Endothelial cell (in vitro differentiated cells): Measurements from ENCODE around the gene ZNF407. TPM values are rescaled to one million over a fixed set of nuclear protein-coding genes. Genes with fewer than 3 reads are reported as not detected.

Source experiments
- DNase-seq: peaks from one replicate; pipeline ENCODE4 v3.0.0; 2021; ENCODE audit warnings: low spot score
- H3K27ac Mint-ChIP-seq: one replicate; pipeline ENCODE4 v1.8.0; 2021; ENCODE audit warnings: mixed read lengths, inconsistent platforms; ENCODE audit not compliant: unreplicated experiment
- H3K27me3 Mint-ChIP-seq: one replicate; pipeline ENCODE4 v1.8.0; 2021; ENCODE audit warnings: mild to moderate bottlenecking, moderate library complexity, mixed read lengths, inconsistent platforms; ENCODE audit not compliant: unreplicated experiment
- H3K36me3 Mint-ChIP-seq: one replicate; pipeline ENCODE4 v1.8.0; 2021; ENCODE audit warnings: mild to moderate bottlenecking, low read depth, mixed read lengths, inconsistent platforms; ENCODE audit not compliant: unreplicated experiment
- H3K4me1 Mint-ChIP-seq: one replicate; pipeline ENCODE4 v1.8.0; 2021; ENCODE audit warnings: mild to moderate bottlenecking, mixed read lengths, inconsistent platforms; ENCODE audit not compliant: unreplicated experiment
- H3K4me3 Mint-ChIP-seq: one replicate; pipeline ENCODE4 v1.8.0; 2021; ENCODE audit warnings: mild to moderate bottlenecking, mixed read lengths, inconsistent platforms; ENCODE audit not compliant: unreplicated experiment
- H3K9me3 Mint-ChIP-seq: one replicate; pipeline ENCODE4 v1.8.0; 2021; ENCODE audit warnings: mixed read lengths, inconsistent platforms; ENCODE audit not compliant: unreplicated experiment
- CTCF ChIP-seq: fragments of 200-600 bp; sonication (generic); IDR thresholded peaks from one replicate; pipeline ENCODE4 v1.5.0; 2021; ENCODE audit warnings: antibody characterized with exemption; ENCODE audit not compliant: unreplicated experiment
- total RNA-seq: library from RNA; stranded (reverse); fragmentation: NEBNext Ultra II Directional; extraction: Animal tissue kit (Norgen Biotek cat#: 25700); gene quantifications from one replicate; pipeline ENCODE4 v1.2.1, GENCODE V29; 2021; ENCODE audit not compliant: unreplicated experiment

The ZNF407 gene
- total RNA-seq, 1 donor from 2014 or later, result 16.8 TPM

DNA sequence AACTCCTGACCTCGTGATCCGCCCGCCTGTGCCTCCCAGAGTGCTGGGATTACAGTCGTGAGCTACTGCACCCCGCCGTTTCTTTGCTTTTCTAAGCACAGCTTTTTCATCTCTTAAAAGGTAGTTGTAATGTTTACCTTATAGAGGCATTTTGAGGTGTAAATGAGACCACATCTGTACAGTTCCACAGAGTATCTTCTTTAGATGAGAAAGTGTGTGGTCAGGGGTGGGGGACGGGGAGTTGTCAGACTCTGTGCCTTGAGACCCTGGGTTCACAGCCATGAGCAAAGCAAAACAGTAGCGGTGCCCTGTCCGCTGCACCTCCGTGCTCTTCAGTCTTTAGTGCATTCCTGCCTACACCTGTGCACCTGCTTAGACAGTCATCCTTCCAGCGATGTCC is 251.6 kb downstream of the ZNF407 start:
- DNase-seq, result no peak
- H3K27me3 Mint-ChIP-seq, result no peaks in the 10 kb centered on the region
- H3K9me3 Mint-ChIP-seq, result no peaks in the 10 kb centered on the region
- TF ChIP-seq CTCF, result no peak
- no peaks in the 10 kb centered on the region for H3K4me1 Mint-ChIP-seq
- H3K4me3 Mint-ChIP-seq, result no peak overlapping the region
- H3K27ac Mint-ChIP-seq, result no peak overlapping the region
- no peaks in the 10 kb centered on the region for H3K36me3 Mint-ChIP-seq

DNA sequence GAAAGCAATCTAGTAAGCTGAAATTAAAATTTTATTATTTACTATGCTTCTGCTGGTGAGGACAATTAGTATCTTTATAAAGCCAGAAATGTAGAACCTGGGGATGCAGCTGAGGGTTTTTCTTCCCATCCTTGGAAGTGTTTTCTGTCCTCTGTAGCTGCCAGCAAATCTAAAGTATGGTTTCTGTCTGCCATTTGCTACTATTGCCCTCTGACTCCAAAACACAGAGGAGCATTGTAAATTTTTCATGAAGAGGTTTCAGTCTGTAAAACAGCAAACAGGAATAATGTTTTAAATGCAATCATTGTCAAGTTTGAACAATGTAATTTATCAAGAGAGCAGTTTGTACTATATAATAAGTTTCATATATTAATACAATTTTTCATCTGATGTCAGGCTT is 258.8 kb downstream of the ZNF407 start:
- Mint-ChIP-seq H3K4me3 (no peak overlapping the region), H3K9me3 (no peaks in the 10 kb centered on the region), H3K27me3 (no peaks in the 10 kb centered on the region), H3K36me3 (no peaks in the 10 kb centered on the region), H3K4me1 (no peaks in the 10 kb centered on the region), H3K27ac (no peak overlapping the region)
- no peak for DNase-seq
- TF ChIP-seq CTCF, result no peak

GRCh38 chr18:74856928-74857327 is 259.3 kb downstream of the ZNF407 start:
- H3K27ac Mint-ChIP-seq, result no peak overlapping the region
- no peaks in the 10 kb centered on the region for H3K36me3 Mint-ChIP-seq
- H3K27me3 Mint-ChIP-seq, result no peaks in the 10 kb centered on the region
- H3K4me3 Mint-ChIP-seq, result no peak overlapping the region
- no peak for DNase-seq
- TF ChIP-seq CTCF, result no peak
- no peaks in the 10 kb centered on the region for H3K9me3 Mint-ChIP-seq
- no peaks in the 10 kb centered on the region for H3K4me1 Mint-ChIP-seq

DNA sequence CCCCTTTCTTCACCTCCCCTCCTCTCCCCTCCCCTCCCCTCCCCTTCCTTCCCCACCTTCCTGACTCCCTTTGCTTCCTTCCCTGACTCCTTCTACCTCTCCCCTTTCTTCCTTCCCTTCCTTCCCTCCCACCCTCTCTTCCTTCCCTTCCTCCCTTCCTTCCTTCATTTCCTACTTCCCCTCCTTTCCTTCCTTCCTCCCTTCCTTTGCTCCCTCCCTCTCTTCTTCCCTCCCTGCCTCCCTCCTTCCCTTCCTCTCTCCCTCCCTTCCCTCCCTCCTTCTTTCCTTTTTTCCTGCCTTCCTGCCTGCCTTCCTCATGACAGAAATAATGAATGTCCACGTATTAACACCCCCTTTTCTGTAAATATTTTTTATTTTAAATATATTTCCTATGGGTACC is 260.2 kb downstream of the ZNF407 start:
- DNase-seq, result no peak
- H3K4me1 Mint-ChIP-seq, result no peaks in the 10 kb centered on the region
- no peak overlapping the region for H3K4me3 Mint-ChIP-seq
- H3K36me3 Mint-ChIP-seq, result no peaks in the 10 kb centered on the region
- H3K27me3 Mint-ChIP-seq, result no peaks in the 10 kb centered on the region
- H3K27ac Mint-ChIP-seq, result no peak overlapping the region
- H3K9me3 Mint-ChIP-seq, result no peaks in the 10 kb centered on the region
- no peak for TF ChIP-seq CTCF

DNA sequence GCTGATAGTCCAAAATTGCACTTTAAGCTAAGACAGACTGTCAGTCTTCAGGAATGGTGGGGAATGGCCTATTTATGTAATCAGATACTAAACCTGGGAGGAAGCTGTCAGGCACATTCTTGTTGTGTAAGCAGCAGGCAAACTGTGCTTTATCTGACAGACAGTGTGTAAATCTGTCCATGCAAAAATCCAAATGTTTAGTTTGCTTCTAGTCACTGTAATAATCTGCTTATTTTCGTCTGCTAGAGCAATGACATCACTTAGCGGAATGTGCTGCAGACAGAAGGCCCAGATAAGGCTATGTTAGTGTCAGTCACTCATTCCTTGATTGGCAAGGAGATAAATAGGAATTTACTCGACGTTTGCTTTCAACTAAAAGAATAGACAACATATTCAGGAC is 263.5 kb downstream of the ZNF407 start:
- Mint-ChIP-seq H3K27me3 (no peaks in the 10 kb centered on the region), H3K9me3 (no peaks in the 10 kb centered on the region), H3K4me1 (no peaks in the 10 kb centered on the region), H3K4me3 (no peak overlapping the region), H3K36me3 (no peaks in the 10 kb centered on the region), H3K27ac (no peak overlapping the region)
- TF ChIP-seq CTCF, result no peak
- DNase-seq, result no peak
